Thoracic aorta (tissue), 2 donors: Measurements from ENCODE around the gene DDAH1. TPM values are rescaled to one million over a fixed set of nuclear protein-coding genes. Genes with fewer than 3 reads are reported as not detected.
A peak's percentile ranks its signal among the peaks of the same experiment; 100 is the strongest.

Source experiments
- ATAC-seq: fragments of 150-250 bp; one replicate; pipeline ENCODE4 v1.8.0; 2017; ENCODE audit warnings: low read depth; ENCODE audit not compliant: insufficient number of reproducible peaks, low FRiP score
- DNase-seq: peaks from one replicate; pipeline ENCODE4 v3.0.0-alpha.2; 2020; ENCODE audit warnings: low spot score
- H3K27ac ChIP-seq, 2 donors: fragments of 200-600 bp; sonication (generic); 1 replicate in 1 of 2; 2 replicates in 1 of 2; pipeline ENCODE4 v1.5.1; 2016; ENCODE audit warnings: mild to moderate bottlenecking in 2 of 2, moderate library complexity in 2 of 2
- H3K27me3 ChIP-seq: fragments of 200-600 bp; sonication (generic); replicated peaks from 2 replicates; pipeline ENCODE4 v1.6.0; 2016; ENCODE audit warnings: mild to moderate bottlenecking; ENCODE audit not compliant: insufficient read depth
- H3K36me3 ChIP-seq: fragments of 200-600 bp; sonication (generic); one replicate; pipeline ENCODE4 v1.5.1; 2016
- H3K4me1 ChIP-seq, 2 donors: fragments of 200-600 bp; sonication (generic); 1 replicate in 1 of 2; 2 replicates in 1 of 2; pipeline versions ENCODE4 v1.5.1 to v1.6.0; 2016; ENCODE audit warnings: low read depth in 2 of 2, mild to moderate bottlenecking in 1 of 2; ENCODE audit not compliant: control insufficient read depth in 1 of 2
- H3K4me3 ChIP-seq: fragments of 200-600 bp; sonication (generic); 2 replicates; pipeline ENCODE4 v1.5.1; 2016; ENCODE audit warnings: mild to moderate bottlenecking
- H3K9me3 ChIP-seq: fragments of 200-600 bp; sonication (generic); 2 replicates; pipeline ENCODE4 v1.5.1; 2016
- total RNA-seq, 2 donors: library from RNA; depleted of rRNA; stranded (reverse); fragments of >200 nt; gene quantifications; one replicate each; pipeline versions ENCODE4 v1.1.0 to v1.2.3, GENCODE V29; 2016
- TF ChIP-seq, protein P1 (sequence below): fragments of 200-600 bp; sonication (generic); IDR thresholded peaks from one replicate; pipeline ENCODE4 v1.5.1; 2019; ENCODE audit warnings: antibody characterized with exemption

DDAH1 gene
- total RNA-seq, 2 donors from 2014 or later = 30.5 to 55.4 TPM

- ATAC-seq = no peak
Observed at GRCh38 chr1:85420199-85420598, 44.8 kb downstream of the DDAH1 start.

GRCh38 chr1:85417876-85418275 lies 47.1 kb downstream of the DDAH1 start:
- DNase-seq (no peak), ATAC-seq (no peak)
- Histone ChIP-seq H3K9me3 (peaks cover 12% of the 10 kb centered on the region), H3K27me3 (no peaks in the 10 kb centered on the region), H3K36me3 (no peaks in the 10 kb centered on the region), H3K27ac (no peak overlapping the region), H3K4me1 (peaks cover 11 to 25% of the 10 kb centered on the region in 2 donors), H3K4me3 (no peak overlapping the region)
- TF ChIP-seq, protein P1, sequence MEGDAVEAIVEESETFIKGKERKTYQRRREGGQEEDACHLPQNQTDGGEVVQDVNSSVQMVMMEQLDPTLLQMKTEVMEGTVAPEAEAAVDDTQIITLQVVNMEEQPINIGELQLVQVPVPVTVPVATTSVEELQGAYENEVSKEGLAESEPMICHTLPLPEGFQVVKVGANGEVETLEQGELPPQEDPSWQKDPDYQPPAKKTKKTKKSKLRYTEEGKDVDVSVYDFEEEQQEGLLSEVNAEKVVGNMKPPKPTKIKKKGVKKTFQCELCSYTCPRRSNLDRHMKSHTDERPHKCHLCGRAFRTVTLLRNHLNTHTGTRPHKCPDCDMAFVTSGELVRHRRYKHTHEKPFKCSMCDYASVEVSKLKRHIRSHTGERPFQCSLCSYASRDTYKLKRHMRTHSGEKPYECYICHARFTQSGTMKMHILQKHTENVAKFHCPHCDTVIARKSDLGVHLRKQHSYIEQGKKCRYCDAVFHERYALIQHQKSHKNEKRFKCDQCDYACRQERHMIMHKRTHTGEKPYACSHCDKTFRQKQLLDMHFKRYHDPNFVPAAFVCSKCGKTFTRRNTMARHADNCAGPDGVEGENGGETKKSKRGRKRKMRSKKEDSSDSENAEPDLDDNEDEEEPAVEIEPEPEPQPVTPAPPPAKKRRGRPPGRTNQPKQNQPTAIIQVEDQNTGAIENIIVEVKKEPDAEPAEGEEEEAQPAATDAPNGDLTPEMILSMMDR = no peak

More at GRCh38 chr1:85420199-85420598, 44.8 kb downstream of the DDAH1 start:
- Histone ChIP-seq H3K4me1 (peaks cover 0 to 16% of the 10 kb centered on the region in 2 donors), H3K4me3 (no peak overlapping the region), H3K36me3 (no peaks in the 10 kb centered on the region), H3K27me3 (no peaks in the 10 kb centered on the region), H3K27ac (no peak overlapping the region), H3K9me3 (peaks cover 12% of the 10 kb centered on the region)
- TF ChIP-seq, protein P1 = no peak
- no peak for DNase-seq

DNA sequence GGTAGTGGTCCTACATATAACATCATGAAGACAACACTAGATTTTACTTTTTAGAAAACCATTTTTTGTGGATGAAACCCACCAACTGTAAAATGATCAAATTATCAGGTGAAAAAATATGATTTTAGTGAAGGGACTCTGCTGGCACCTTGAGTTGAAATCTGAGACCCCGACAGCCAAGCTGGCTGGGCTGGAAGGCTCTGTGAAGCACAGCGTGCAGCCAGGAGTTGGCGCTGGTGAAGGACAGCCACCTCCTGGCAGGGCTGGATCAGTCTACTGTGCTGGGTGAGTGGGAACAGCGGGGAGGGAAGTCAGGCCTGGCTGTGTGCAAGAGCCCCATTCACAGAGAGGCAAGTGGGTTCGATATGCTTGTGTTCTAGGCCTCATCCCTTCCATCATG lies 47.9 kb downstream of the DDAH1 start:
- ATAC-seq (no peak), DNase-seq (no peak)
- TF ChIP-seq, protein P1 = no peak
- Histone ChIP-seq H3K4me3 (no peak overlapping the region), H3K27me3 (no peaks in the 10 kb centered on the region), H3K4me1 (peaks cover 14 to 34% of the 10 kb centered on the region in 2 donors), H3K27ac (peak overlapping the region in 1 of 2 donors; percentile 39), H3K9me3 (peaks cover 12% of the 10 kb centered on the region), H3K36me3 (no peaks in the 10 kb centered on the region)

GRCh38 chr1:85413169-85413568 lies 51.8 kb downstream of the DDAH1 start:
- H3K27ac ChIP-seq = peak overlapping the region in 1 of 2 donors; percentile 32
- H3K36me3 ChIP-seq = no peaks in the 10 kb centered on the region
- no peaks in the 10 kb centered on the region for H3K9me3 ChIP-seq
- H3K4me3 ChIP-seq = no peak overlapping the region
- H3K27me3 ChIP-seq = no peaks in the 10 kb centered on the region
- TF ChIP-seq, protein P1 = no peak
- peaks cover 20 to 54% of the 10 kb centered on the region in 2 donors for H3K4me1 ChIP-seq
- ATAC-seq = no peak
- DNase-seq = no peak

- H3K36me3 ChIP-seq = no peaks in the 10 kb centered on the region
- H3K9me3 ChIP-seq = no peaks in the 10 kb centered on the region
- H3K4me3 ChIP-seq = no peak overlapping the region
- peaks cover 29 to 50% of the 10 kb centered on the region in 2 donors for H3K4me1 ChIP-seq
- ATAC-seq (no peak), DNase-seq (no peak)
- TF ChIP-seq, protein P1 = no peak
- peak overlapping the region in 1 of 2 donors; percentile 32 for H3K27ac ChIP-seq
- no peaks in the 10 kb centered on the region for H3K27me3 ChIP-seq
Observed at GRCh38 chr1:85411567-85412305, 53.2 kb downstream of the DDAH1 start.
